Activated CD4-positive, alpha-beta memory T cell treated with anti-CD3 and anti-CD28 coated beads, Interleukin-2, amount 10 ng/mL, durations not matched to agents 7 days and 5 days (primary cell): ENCODE data around the gene PLB1. TPM values are rescaled to one million over a fixed set of nuclear protein-coding genes. Genes with fewer than 3 reads are reported as not detected.

Experiments used
- CTCF ChIA-PET: fragments of 350-600 bp; sonication (Branson Sonifier 250); formaldehyde crosslinking; loops from one replicate; lab custom pipeline; 2021; ENCODE audit warnings: antibody characterized with exemption, inconsistent platforms; lab: Charles Lee
- POLR2A ChIA-PET: fragments of 350-600 bp; sonication (Branson Sonifier 250); formaldehyde crosslinking; loops from one replicate; lab custom pipeline; 2021; ENCODE audit warnings: antibody characterized with exemption; lab: Charles Lee
- DNase-seq: peaks from one replicate; pipeline ENCODE4 v3.0.0-alpha.2; 2020
- H3K27ac Mint-ChIP-seq: one replicate; pipeline ENCODE4 v1.8.0; 2021; ENCODE audit warnings: mild to moderate bottlenecking, mixed read lengths
- H3K27me3 Mint-ChIP-seq: one replicate; pipeline ENCODE4 v1.8.0; 2021; ENCODE audit warnings: mixed read lengths
- H3K36me3 Mint-ChIP-seq: one replicate; pipeline ENCODE4 v1.8.0; 2021; ENCODE audit warnings: low read depth, mixed read lengths
- H3K4me1 Mint-ChIP-seq: one replicate; pipeline ENCODE4 v1.8.0; 2021; ENCODE audit warnings: mixed read lengths
- H3K4me3 Mint-ChIP-seq: one replicate; pipeline ENCODE4 v1.8.0; 2021; ENCODE audit warnings: mild to moderate bottlenecking, mixed read lengths
- H3K9me3 Mint-ChIP-seq: one replicate; pipeline ENCODE4 v1.8.0; 2021; ENCODE audit warnings: mixed read lengths
- total RNA-seq, 2 experiments: library from RNA; stranded (reverse); gene quantifications; one replicate each; pipeline ENCODE4 v1.2.3, GENCODE V29; 2021

The PLB1 gene, protein sequence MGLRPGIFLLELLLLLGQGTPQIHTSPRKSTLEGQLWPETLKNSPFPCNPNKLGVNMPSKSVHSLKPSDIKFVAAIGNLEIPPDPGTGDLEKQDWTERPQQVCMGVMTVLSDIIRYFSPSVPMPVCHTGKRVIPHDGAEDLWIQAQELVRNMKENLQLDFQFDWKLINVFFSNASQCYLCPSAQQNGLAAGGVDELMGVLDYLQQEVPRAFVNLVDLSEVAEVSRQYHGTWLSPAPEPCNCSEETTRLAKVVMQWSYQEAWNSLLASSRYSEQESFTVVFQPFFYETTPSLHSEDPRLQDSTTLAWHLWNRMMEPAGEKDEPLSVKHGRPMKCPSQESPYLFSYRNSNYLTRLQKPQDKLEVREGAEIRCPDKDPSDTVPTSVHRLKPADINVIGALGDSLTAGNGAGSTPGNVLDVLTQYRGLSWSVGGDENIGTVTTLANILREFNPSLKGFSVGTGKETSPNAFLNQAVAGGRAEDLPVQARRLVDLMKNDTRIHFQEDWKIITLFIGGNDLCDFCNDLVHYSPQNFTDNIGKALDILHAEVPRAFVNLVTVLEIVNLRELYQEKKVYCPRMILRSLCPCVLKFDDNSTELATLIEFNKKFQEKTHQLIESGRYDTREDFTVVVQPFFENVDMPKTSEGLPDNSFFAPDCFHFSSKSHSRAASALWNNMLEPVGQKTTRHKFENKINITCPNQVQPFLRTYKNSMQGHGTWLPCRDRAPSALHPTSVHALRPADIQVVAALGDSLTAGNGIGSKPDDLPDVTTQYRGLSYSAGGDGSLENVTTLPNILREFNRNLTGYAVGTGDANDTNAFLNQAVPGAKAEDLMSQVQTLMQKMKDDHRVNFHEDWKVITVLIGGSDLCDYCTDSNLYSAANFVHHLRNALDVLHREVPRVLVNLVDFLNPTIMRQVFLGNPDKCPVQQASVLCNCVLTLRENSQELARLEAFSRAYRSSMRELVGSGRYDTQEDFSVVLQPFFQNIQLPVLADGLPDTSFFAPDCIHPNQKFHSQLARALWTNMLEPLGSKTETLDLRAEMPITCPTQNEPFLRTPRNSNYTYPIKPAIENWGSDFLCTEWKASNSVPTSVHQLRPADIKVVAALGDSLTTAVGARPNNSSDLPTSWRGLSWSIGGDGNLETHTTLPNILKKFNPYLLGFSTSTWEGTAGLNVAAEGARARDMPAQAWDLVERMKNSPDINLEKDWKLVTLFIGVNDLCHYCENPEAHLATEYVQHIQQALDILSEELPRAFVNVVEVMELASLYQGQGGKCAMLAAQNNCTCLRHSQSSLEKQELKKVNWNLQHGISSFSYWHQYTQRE (N-terminal part only)
- 1 to 10 TPM; 1.1 to 1.2 TPM for total RNA-seq

DNA sequence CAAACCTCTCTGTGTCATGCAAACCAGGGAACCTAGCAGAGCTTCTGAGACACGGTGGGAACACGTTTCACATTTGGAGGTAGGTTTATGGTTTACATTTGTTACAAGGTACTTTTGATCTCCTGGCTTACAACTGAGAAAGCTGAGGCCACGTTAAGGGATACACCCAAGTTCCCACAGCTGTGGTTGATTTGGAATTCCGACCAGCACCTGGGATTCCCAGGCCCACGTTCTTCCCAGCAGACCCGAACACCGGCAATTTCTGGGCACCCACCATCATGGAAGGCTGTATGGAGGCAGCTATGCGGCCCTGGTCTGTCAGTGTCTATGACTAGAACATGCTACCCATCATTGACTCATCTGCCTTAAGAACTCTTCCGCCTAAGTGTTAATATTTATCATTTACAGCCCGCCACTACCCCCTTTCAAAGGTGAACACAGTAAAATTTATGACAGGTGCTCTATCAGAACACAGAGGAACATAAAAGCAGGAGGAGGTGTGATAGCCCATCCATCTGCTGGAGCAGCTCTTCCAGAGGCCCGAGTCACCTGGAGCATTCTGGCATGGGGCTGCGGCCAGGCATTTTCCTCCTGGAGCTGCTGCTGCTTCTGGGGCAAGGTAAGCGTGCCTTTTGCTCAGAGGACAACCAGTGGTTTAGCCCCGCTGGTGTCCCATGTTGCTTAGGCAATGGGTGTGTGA, at the start of gene PLB1:
TSS of gene PLB1 (plus strand) at position 510 of the 700 bp plus-strand sequence. CDS start at position 565, 55 bp downstream.
- no peaks in the 10 kb centered on the region for H3K9me3 Mint-ChIP-seq
- no peaks in the 10 kb centered on the region for H3K4me1 Mint-ChIP-seq
- ChIA-PET CTCF (no interaction called here), POLR2A (no interaction called here)
- no peaks in the 10 kb centered on the region for H3K36me3 Mint-ChIP-seq
- no peak for DNase-seq
- H3K27me3 Mint-ChIP-seq, result peaks cover 16% of the 10 kb centered on the region
- no peak within 1 kb of the TSS for H3K4me3 Mint-ChIP-seq
- no peak within 1 kb of the TSS for H3K27ac Mint-ChIP-seq

DNA sequence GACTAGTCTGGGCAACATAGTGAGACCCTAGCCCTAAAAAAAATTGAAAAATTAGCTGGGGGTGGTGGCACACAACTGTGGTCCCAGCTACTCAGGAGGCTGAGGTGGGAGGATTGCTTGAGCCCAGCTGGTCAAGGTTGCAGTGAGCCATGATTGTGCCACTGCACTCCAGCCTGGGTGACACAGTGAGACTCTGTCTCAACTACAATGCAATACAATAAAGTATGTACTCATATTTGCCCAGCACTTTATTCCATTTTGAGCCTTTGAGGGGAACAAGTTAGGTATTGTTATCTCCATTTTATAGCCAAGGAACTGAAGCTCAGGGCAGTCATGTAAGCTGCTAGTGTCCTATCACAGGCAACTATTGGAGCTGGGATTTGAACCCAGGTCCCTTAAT, 49.3 kb upstream of the PLB1 start:
- no peaks in the 10 kb centered on the region for H3K27me3 Mint-ChIP-seq
- no peaks in the 10 kb centered on the region for H3K9me3 Mint-ChIP-seq
- ChIA-PET CTCF (interaction anchor here (0.5 to 1.5 kb wide), 5 partner anchors 11 to 763 kb away, joined by 3 to 4 read pairs (median 3); no protein-coding TSS in a partner anchor), POLR2A (interaction anchor here (1.0 to 1.4 kb wide), 3 partner anchors 36 to 51 kb away, joined by 3 read pairs; no protein-coding TSS in a partner anchor)
- no peak overlapping the region for H3K27ac Mint-ChIP-seq
- H3K4me3 Mint-ChIP-seq, result no peak overlapping the region
- no peak for DNase-seq
- H3K36me3 Mint-ChIP-seq, result peaks cover 6% of the 10 kb centered on the region
- H3K4me1 Mint-ChIP-seq, result peaks cover 73% of the 10 kb centered on the region

DNA sequence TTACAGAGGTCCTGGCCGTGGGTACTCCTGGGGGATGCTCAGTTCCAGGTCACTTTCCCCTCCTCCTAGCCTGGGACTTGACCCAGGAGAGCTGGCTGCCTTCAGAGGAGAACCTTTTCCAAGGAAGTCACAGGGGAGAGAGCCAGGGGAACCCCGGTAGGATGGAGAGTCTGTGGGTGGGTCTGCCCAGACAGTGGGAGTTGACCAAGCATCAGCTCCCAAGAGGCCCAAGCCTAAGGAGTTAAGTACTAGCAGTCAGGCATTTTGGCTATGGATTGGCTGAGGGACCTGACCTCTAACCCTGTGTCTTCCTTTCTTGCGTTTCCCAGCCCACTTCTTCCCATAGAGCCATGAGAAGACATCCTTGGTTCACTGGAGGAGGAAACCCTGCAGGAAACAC, 48.8 kb upstream of the PLB1 start:
- H3K9me3 Mint-ChIP-seq, result no peaks in the 10 kb centered on the region
- ChIA-PET POLR2A (interaction anchor here (1.0 kb wide), 2 partner anchors 37 to 51 kb away, joined by 3 read pairs; no protein-coding TSS in a partner anchor), CTCF (interaction anchor here (1.5 to 3.1 kb wide), 2 partner anchors 12 to 764 kb away, joined by 4 to 8 read pairs; no protein-coding TSS in a partner anchor)
- H3K36me3 Mint-ChIP-seq, result peaks cover 1% of the 10 kb centered on the region
- no peaks in the 10 kb centered on the region for H3K27me3 Mint-ChIP-seq
- no peak overlapping the region for H3K4me3 Mint-ChIP-seq
- H3K4me1 Mint-ChIP-seq, result peaks cover 71% of the 10 kb centered on the region
- no peak overlapping the region for H3K27ac Mint-ChIP-seq
- DNase-seq, result no peak

DNA sequence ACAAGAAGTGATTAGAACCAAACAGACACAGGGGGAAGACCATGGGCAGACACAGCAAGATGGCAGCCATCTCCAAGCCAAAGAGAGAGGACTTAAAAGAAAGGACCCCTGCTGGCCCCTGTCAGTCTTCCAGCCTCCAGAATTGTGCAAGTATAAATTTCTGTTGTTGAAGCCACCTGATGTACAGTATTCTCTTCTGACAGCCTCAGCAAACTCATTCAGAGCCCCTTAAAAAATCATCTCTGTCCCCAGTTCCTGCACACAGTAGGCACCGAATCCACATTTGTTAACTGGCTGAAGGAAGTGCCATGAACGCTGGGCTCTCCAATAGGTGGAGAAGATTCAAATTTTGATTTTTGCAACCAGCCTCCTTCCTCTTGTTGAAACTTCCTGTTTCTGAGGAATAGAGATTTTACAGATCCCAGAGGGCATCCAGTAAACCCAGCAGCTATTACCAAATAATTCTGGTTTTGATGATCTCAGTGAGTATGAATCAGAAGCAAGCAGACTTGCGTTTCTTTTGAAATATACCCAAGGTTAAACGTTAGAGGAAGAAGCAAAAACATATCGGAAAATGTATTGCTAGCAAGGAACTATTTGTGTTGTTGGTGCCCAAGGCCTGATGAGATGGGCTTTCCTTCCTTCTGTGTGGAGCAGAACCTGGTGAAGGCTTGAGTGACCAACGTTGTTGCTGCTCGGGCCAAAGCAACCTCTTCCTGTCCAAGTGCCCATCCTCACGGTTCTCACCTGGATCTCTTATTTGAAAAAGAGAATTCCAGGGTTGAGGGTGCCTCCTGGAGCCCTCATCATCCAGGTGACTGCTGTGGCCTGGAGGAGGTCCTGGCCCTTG, 47.7 kb upstream of the PLB1 start:
- H3K4me1 Mint-ChIP-seq, result peaks cover 72% of the 10 kb centered on the region
- no peaks in the 10 kb centered on the region for H3K36me3 Mint-ChIP-seq
- no peaks in the 10 kb centered on the region for H3K9me3 Mint-ChIP-seq
- H3K27ac Mint-ChIP-seq, result peak overlapping the region; percentile 86
- ChIA-PET POLR2A (interaction anchor here (1.0 kb wide), 1 partner anchor 38 kb away, joined by 3 read pairs; no protein-coding TSS in a partner anchor), CTCF (interaction anchor here (1.3 to 3.1 kb wide), 4 partner anchors 28 to 765 kb away, joined by 3 to 8 read pairs (median 4); no protein-coding TSS in a partner anchor)
- H3K27me3 Mint-ChIP-seq, result no peaks in the 10 kb centered on the region
- no peak overlapping the region for H3K4me3 Mint-ChIP-seq
- no peak for DNase-seq

DNA sequence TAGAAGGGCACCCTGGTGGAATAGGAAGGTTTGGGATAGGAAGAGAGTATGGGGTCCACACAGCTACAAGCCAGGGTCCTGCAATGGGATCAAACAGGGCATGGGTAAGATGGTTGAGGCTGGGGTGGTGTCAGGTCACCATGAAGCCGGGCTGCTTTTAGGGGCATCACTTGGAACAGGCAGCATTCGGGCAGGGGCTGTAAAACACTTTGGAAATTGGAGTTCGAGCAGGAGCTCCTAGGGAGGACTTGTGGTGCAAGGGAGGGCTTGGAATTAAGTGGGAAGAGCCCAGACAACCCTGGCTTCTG, 47.1 kb upstream of the PLB1 start:
- Mint-ChIP-seq H3K9me3 (no peaks in the 10 kb centered on the region), H3K36me3 (no peaks in the 10 kb centered on the region), H3K4me1 (peaks cover 73% of the 10 kb centered on the region), H3K27me3 (no peaks in the 10 kb centered on the region), H3K27ac (peak overlapping the region; percentile 86), H3K4me3 (no peak overlapping the region)
- no peak for DNase-seq
- POLR2A ChIA-PET, result interaction anchor here (1.0 to 2.6 kb wide), 4 partner anchors 20 to 58 kb away, joined by 3 to 12 read pairs (median 6); partner anchors contain the start of gene FOSL2
- CTCF ChIA-PET, result interaction anchor here (0.7 to 3.1 kb wide), 6 partner anchors 11 to 765 kb away, joined by 3 to 8 read pairs (median 3); no protein-coding TSS in a partner anchor

DNA sequence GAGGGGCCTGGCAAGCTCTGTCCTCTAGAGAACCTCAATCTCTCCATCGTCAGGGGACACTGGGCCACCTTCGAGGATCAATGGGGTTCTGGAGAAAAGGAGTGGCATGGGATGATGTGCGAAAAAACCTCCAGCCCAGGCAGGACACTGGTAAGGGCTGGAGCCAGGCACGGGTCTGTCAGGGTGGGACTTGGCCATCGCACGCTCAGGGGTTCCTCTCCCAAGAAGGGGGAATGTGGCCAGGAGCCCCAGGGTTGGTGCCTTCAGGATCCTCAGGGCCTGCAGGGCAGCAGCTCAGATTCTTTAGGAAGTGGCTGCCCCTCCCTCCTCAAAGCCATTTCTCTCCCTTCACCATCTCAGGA, 46.8 kb upstream of the PLB1 start:
- CTCF ChIA-PET, result interaction anchor here (0.6 to 3.1 kb wide), 8 partner anchors 11 to 766 kb away, joined by 3 to 8 read pairs (median 3); partner anchors contain the start of gene FOSL2
- Mint-ChIP-seq H3K4me1 (peaks cover 73% of the 10 kb centered on the region), H3K27ac (peak overlapping the region; percentile 86), H3K4me3 (no peak overlapping the region), H3K36me3 (no peaks in the 10 kb centered on the region), H3K27me3 (no peaks in the 10 kb centered on the region), H3K9me3 (no peaks in the 10 kb centered on the region)
- no peak for DNase-seq
- POLR2A ChIA-PET, result interaction anchor here (0.8 to 2.6 kb wide), 6 partner anchors 17 to 58 kb away, joined by 3 to 12 read pairs (median 4); partner anchors contain the start of gene FOSL2

DNA sequence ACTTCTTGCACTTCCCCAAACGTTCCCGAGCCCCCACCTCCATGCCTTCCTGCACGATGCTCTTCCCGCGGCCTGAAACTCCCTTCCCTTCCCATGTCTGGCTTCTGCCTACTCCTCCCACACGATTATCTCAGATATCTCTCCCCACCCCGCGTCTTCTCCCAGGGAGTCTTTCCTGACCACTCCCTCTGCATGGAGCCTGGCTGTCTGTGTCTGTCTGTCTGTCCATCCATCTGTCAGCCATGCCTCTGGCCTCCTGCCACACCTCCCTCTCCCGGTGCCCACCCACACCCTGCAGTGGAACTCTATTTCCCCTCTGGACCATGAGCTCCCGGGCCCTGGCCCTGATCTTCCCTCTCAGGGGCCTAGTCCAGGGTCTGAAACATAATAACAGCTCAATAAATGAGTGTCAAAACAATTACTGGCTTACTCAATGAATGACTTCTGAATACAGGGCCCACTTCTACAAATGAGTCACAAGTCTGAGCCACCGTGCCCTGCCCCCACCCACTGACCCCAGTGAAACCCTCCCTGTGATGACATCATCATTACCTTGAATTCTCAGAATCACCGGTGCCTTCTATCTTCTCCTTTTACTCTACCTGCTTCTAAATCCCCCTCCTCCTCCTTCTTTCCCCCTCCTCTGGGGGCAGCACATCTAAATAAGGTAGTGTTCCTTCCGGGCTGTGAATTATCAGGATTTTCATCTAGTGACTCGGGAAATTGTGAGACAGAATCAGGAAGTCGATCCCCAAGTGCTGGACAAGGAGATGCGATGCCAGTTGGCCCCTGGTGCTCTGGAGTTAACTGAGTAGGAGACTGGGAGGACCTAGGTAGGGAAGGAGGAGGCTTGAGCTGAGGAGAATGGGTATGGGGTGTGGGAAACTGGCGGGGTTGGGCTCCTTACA, 46.1 kb upstream of the PLB1 start:
- H3K27me3 Mint-ChIP-seq, result no peaks in the 10 kb centered on the region
- H3K9me3 Mint-ChIP-seq, result no peaks in the 10 kb centered on the region
- peak overlapping the region; percentile 86 for H3K27ac Mint-ChIP-seq
- no peaks in the 10 kb centered on the region for H3K36me3 Mint-ChIP-seq
- peaks cover 73% of the 10 kb centered on the region for H3K4me1 Mint-ChIP-seq
- DNase-seq, result peak; percentile 86
- CTCF ChIA-PET, result interaction anchor here (0.6 to 3.1 kb wide), 9 partner anchors 12 to 766 kb away, joined by 3 to 8 read pairs (median 3); partner anchors contain the start of gene FOSL2
- peak overlapping the region; percentile 21 for H3K4me3 Mint-ChIP-seq
- POLR2A ChIA-PET, result interaction anchor here (0.8 to 2.6 kb wide), 7 partner anchors 18 to 59 kb away, joined by 3 to 12 read pairs (median 4); partner anchors contain the start of gene FOSL2

DNA sequence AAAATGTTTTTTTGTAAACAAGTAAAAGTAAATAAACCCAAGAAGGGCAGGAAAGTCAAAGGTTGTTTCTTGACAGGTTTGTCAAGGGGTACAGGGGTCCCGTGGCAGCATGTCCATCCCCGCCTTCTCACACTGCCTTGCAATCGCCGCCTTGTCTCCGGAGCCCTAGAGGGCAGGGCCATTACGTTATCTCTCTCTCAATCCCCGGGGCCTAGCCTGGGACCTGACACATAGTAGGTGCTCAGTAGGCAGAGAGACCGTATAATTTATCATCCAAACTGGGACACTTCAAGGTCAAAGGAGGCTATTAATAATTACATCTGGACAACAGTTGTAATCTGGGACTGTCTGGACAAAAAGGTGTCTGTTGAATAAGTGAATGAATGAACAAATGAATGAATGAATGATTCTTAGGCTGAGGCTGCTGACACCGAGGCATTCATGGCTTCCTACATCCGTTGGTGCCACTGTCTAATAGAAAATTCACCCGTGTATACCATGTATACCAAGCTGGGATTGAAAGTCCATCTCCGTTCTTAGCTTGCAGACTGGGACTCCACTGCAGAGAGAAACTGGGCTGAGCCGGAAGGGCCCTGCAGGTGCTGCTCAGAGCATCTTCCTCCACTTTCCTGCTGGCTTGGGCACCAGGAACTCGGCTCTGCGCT, 44.8 kb upstream of the PLB1 start:
- no peaks in the 10 kb centered on the region for H3K27me3 Mint-ChIP-seq
- ChIA-PET CTCF (no interaction called here), POLR2A (interaction anchor here (1.4 to 2.6 kb wide), 3 partner anchors 27 to 58 kb away, joined by 3 to 12 read pairs (median 4); partner anchors contain the start of gene FOSL2)
- no peak for DNase-seq
- no peak overlapping the region for H3K27ac Mint-ChIP-seq
- H3K4me3 Mint-ChIP-seq, result no peak overlapping the region
- H3K4me1 Mint-ChIP-seq, result peaks cover 62% of the 10 kb centered on the region
- H3K36me3 Mint-ChIP-seq, result no peaks in the 10 kb centered on the region
- H3K9me3 Mint-ChIP-seq, result no peaks in the 10 kb centered on the region

DNA sequence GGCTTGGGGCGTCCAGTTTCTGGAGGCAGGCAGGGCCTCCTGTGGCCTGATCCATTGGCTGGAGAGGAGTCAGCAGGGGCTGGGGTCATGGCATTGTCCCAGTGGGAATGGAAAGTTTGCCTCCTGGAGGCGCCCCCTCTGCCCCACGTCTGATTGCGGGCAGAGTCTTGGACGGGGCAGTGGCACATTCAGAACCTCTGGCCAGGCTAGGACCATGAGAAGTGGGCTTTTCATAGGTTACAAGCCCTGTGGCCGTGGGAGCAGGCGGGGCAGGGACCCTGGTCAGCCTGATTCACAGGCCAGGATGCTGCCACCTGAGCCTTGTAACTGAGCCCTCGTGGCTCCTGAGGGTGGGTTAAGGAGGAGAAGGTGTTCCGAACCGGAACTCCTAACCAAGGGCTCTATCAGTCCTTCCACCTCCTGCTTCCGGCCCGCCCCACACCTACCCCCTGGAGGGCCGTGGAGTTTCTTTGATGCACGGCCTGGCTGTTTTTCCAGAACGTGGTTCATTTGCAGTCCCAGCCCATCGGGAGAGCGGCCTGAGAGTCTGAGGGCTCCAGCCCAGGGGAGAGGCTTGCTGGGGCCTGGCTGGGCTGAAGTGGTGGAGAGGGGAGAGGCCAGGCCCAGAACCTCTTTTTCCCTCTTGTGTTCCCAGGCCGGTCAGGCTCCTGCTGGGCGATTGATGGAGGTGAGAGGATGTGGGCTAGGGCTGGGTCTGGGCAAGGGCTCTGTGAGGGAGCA, 43.9 kb upstream of the PLB1 start:
- DNase-seq, result no peak
- Mint-ChIP-seq H3K36me3 (no peaks in the 10 kb centered on the region), H3K4me1 (peaks cover 58% of the 10 kb centered on the region), H3K27ac (no peak overlapping the region), H3K4me3 (no peak overlapping the region), H3K27me3 (no peaks in the 10 kb centered on the region), H3K9me3 (no peaks in the 10 kb centered on the region)
- ChIA-PET POLR2A (interaction anchor here (1.0 to 1.3 kb wide), 2 partner anchors 59 to 61 kb away, joined by 4 to 5 read pairs; partner anchors contain the start of gene FOSL2), CTCF (interaction anchor here (0.7 to 1.8 kb wide), 10 partner anchors 17 to 769 kb away, joined by 3 to 7 read pairs (median 4); no protein-coding TSS in a partner anchor)
